GM18858 (cell line): ENCODE results near the gene AACS.
"Not testable (repeated sequence)": the region's sequence is repeated elsewhere in the genome, so short reads cannot be mapped to it uniquely, and the experiment has no call there.

Experiments
- ATAC-seq: cut with Tn5 transposase; IDR thresholded peaks from one replicate; pipeline ENCODE4 v1.9.1; 2021; ENCODE audit not compliant: unreplicated experiment

The AACS gene

DNA sequence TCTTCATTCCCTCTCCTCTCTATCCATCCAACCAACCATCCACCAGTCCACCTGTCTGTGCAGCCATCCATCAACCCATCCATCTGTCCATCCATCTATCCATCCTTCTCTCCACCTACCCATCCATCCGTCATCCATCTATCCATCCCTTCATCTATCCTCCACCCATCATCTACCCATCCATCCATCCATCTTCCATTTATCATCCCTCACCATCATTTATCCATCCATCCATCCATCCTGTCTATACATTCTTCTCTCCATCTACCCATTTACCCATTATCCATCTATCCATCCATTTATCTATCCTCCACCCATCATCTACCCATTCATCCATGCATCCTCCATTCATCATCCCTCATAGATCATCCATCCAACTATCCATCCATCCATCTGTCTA, 24.4 kb downstream of the AACS start:
- ATAC-seq: no peak

- ATAC-seq: no peak
Measured at GRCh38 chr12:125090437-125090836, 25.2 kb downstream of the AACS start.

DNA sequence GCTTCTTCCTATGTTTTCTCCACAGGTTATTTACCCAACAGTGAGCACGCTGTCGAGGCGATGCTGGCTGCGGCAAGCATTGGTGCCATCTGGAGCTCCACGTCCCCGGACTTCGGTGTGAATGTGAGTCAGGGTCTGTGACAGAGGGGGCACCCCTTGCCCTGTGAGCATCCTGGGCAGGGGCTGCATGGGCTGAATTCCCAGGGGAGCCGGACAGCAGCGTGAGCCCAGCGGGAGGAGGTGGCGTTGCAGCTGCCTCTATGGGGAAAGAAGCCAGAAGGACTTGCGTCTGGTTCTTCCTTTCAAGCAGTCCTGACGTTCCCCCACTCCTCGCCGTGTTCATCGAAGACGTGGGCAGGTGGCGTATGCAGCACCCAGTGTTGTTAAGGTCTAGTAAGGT, 26.2 kb downstream of the AACS start:
- ATAC-seq: no peak

DNA sequence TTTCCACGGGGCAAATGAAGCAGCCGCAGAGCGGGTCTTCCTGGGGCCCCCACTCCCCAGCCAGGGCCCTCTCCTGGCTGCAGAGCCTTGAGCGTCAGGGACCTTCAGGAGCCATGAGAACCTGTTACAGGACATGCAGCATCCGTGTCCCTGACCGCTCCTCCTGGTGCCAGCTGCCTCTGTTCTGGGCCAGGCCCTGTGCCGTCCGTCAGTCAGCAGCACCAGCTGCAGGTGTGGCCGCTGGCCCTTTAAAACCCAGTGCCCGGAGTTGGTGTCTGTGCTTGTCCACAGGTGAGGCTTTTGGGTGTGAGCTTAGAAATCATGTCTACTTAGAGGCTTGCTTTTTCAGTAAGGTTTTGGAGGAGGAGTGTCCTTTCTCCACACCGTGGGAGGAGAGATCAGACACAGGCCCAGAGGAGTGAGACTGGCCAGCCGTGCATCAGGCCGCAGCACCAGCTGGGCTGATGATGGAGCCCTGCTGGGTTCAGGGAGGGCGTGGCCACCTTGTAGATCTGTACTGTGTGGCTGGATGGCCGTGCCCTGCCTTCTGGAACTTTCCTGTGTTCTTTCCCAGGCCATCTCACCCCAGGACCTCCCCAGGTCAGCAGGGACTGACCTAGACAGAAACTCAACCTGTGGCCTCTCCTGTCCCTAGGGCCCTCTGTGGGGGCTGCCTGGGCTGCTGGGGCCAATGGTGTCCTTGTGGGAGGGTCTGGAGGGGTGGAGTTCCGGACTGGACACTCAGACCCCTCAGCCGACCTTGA, 27.1 kb downstream of the AACS start:
- ATAC-seq: no peak

DNA sequence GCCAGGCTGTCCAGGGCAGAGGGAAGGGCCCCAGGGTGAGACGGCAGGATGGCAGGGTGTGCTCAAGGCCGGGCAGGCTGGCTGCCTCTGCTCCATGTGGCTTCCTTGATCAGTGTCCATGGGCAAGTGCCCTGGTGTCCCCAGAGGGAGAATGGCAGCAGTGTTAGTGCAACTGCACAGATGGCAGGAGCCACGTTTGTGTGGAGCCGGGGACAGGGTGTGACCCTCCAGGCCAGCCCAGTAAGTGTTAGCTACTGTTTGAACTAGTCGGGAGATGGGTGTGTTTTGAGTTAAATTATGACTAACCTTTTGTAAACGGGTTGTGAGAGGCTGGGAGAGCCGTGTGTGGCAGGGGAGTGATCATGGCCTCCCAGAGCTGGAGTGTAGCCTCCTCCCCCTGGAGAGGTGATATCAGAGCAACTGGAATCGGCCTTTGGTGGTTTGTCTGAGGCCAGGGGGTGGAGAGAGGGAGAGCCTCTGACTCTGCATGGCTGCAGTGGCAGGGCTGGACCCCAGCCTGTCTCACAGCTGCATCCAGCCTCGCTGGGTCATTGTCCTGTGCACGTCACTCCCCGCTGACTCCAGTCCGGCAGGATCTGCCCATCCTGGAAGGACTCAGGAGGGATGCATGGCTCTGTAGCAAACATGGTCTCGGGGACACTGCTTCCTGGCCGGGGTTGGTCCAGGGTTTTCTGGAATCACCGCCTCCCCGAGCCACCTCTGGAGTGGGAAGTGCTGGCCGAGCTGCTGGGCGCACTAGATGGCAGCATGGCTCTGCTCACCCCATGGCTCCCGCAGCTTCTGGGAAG, 27.8 kb downstream of the AACS start:
- no peak for ATAC-seq

DNA sequence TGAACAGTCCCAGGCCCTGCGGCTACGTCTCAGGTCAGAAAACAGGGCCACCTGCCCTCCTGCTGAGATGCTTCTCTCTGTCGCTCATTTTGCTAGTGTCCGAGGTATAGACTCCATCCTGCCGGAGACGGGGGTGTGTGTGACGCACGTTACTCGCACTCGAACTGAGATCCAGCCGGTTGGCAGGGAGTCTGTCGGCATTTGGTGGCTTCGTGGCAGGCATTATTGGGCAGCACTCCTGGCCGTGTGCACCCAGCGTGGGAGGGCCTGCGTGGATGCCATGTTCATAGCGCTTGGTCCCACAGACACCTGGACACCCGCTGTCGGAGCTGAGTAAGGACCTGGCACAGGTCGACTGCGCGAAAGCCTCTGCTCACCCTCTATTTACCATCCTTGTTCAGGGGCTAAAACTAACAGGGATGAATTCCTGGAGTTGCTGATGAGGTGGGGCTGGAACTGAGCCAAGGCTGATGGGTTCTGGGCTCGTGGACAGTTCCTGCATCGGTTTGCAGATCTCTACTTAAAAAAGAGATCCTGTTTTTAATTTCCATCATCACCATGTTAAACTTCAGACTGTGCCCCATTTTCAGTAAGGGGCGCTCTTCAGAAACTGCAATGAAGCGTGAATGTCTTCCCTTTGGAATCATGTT, 28.6 kb downstream of the AACS start:
- no peak for ATAC-seq

DNA sequence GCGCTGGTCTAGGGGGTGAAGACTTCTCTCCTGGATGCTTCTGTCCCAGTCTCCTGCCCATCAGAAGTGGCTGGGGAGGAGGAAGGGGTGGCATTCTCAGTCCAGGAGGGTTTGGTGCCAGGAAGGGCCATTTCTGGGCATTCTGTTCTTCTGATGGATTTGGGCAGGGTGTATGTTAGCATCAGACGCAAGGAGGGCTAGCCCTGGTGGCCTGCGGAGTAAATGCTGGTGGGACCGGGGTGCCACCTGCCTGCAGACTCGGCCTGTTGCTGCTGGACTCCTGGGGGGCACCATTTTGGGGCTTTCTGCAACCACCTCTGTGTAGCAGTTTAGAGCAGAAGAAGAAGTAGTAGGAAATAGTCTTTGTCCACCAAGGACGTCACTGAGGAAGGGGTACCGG, 31.7 kb downstream of the AACS start:
- no peak for ATAC-seq

DNA sequence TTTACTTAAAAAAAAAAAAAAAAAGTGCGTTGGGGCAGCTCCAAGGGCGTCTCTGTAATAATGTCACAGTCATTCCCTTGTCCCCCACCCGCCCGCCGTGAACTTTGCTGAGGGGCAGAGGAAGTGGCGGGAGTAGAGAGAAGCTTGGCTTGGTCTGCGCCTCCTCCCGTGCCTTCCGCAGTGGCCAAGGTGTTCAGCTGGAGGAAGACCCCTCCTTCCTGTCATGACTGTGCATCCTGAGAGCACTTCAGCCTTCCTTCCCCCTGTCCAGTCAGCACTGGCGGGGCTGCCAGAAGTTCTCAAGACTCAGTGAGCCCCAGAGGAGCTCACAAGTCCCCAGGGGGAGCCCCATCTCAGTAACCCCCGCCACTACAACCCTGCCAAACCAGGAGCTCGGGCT, 32.2 kb downstream of the AACS start:
- ATAC-seq: no peak

DNA sequence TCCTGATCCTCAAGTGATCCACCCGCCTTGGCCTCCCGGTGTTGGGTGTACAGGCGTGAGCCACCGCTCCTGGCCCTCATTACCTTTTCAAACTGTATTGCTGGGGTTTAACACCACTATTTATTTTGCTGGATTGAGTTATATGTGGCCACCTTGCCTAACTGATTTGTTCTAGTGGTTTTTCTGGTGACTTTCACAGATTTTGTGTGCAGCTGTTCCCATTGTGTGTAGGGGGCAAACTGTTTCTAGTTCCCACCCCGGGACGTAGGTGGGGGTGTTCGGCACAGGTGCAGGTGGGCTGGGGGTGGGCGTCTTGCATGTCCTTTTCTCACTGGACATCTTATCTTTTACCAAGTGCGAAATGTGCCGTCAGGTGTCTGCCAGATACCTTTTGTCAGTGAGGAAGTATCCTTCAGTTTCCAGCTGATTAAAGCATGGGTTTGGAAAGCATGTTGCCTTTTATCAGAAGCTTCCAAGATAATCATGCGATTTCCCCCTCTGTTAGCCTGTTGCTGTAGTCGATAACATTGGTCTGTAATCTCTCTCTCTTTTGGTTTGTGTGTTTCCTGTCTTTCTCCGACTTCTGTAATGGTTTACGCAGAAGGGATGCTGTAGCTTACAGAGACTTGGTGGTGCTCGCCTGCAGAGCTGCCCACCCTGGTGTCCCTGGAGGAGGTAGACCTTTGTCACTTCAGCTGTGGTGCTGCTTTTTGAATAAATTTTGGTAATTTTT, 33.6 kb downstream of the AACS start:
- ATAC-seq: no peak

- ATAC-seq: no peak
Measured at GRCh38 chr12:125099409-125099782, 34.2 kb downstream of the AACS start.

DNA sequence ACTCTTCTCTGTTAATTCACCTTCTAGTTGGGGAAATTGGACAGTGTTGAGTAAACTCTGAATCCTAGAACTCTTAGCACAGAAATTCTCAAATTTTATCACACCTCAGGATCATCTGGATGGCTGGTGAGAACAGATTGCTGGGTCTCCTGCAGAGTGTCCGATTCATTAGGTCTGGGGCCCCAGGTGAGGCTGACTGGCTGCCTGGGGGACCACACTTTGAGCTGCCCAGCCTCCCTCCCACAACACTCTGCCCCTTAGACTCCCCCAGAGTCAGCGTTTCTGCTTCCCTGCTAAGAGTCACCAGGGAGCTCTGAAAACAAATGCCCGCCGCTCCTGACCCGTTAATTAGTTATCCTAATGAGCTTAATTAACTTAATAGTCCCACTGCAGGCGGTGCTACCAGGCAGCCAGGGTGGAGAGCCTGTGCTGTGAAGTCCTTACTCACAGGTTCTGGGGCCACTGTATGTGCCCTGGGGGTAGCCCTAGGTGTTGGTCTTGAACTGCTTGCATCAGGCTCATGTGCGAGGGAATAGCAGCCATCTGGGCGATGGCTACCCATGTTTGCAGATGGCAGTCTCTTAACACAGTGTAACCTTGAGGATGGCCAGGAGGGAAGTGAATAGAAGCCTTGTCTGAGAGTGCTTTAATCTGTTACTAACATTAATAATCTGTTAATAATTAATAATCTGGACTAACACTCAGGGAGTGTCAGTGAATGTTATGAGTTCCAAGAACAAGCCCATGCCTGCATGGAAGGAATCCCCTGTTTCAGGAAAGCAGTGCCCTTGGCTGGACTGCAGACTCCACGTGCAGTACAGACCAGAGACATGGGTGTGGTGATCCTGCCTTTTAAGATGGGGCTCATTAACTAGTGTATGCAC, 35.6 kb downstream of the AACS start:
- no peak for ATAC-seq

DNA sequence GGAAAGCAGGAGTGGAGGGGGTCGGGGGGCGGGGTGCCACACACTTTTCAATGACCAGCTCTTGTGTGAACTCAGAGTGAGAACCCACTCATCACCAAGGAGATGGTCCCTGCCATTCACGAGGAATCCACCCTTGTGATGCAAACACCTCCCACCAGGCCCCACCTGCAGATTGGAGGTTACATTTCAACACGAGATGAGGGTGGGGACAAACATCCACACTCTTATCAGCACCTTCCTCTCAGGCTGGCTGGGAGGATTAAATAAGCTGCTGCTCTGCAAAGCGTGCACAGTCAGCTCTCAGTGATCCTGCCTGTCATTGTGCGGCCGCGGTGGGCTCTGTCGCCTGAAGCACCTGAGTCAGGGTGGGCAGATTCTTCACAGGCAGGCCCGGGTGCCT, 39.7 kb downstream of the AACS start:
- no peak for ATAC-seq

- no peak for ATAC-seq
Measured at GRCh38 chr12:125105600-125105999, 40.4 kb downstream of the AACS start.

DNA sequence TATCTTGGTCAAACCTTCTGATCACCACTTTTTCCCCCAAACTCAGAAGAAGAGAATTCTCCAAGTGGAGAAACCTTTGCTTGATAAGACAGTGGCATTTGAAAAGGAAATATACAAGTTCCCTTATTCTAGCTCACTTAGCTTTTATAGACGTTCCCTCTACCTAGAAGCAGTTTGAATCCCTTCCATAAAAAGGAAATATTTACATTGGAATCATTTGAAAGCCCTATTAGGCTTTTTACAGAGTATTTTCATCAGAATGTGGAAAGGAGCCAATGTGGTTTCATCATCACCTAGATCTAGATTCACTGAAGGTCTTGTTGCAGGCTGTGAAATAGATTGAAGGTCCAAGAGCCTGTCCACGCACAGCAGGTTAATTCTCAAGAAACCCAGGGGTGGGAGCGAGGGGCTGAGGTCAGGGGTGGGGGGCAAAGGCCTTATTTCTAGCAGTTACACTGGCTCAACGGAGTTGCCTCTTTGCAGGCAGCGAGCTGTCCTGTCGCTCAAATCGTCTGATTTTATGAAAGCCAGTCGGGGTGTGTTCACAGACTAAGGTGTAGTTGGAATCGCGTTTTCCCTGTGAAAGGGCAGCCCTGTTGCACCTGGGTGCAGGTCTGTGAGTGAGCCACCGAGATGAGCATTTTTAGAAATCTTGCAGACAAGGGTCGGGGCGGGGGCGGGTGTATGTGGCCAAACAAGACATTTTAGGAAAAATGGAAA, 45.6 kb downstream of the AACS start:
- no peak for ATAC-seq

DNA sequence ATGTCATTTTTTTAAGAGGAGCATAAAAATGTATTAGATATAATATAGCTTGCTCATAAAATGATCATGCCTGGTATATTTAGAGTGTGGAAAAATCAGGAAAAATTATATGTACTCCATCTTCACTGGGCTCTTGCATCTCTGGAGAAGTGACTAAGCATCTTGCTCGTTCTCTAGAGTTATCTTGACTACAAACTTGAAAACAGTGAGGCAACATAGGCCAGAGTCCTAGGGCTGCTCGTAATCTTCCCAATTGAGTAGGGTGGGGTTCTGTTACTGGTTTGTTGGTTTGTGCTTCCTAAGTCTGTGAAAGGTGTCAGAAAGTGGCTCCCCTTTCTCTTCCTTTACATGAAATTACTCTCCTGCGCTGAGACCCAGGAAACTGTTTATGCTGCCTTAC, 46.2 kb downstream of the AACS start:
- no peak for ATAC-seq

DNA sequence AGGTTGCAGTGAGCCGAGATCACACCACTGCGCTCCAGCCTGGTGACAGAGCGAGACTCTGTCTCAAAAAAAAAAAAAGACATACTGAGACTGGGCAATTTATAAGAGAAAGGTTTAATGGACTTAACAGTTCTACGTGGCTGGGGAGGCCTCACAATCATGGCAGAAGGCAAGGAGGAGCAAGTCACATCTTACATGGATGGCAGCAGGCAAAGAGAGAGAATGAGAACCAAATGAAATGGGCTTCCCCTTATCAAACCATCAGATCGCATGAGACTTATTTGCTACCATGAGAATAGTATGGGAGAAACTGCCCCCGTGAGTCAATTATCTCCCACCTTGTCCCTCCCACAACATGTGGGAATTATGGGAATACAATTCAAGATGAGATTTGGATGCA, 47.4 kb downstream of the AACS start:
- ATAC-seq: not testable (repeated sequence)

- no peak for ATAC-seq
Measured at GRCh38 chr12:125113263-125113662, 48.0 kb downstream of the AACS start.

- no peak for ATAC-seq
Measured at GRCh38 chr12:125113789-125114188, 48.6 kb downstream of the AACS start.

- no peak for ATAC-seq
Measured at GRCh38 chr12:125114365-125115141, 49.3 kb downstream of the AACS start.
